SU-DHL-6 (cell line): ENCODE results near the gene SNCB.

Experiments
- H2AFZ ChIP-seq: fragments of 200-600 bp; sonication (generic); 2 replicates; pipeline ENCODE4 v1.6.1; 2014; ENCODE audit warnings: low read depth, mild to moderate bottlenecking, moderate library complexity, mixed read lengths, antibody characterized with exemption, low read length; ENCODE audit not compliant: severe bottlenecking
- H3F3A ChIP-seq: fragments of 200-600 bp; shearing (Covaris generic); 2 replicates; pipeline ENCODE4 v1.6.0; 2016; ENCODE audit warnings: antibody characterized with exemption, mild to moderate bottlenecking; ENCODE audit not compliant: insufficient read depth
- H3K27ac ChIP-seq: fragments of 200-600 bp; sonication (generic); 2 replicates; pipeline ENCODE4 v1.5.1; 2016; ENCODE audit warnings: low read depth, mild to moderate bottlenecking, low read length, moderate library complexity, mixed read lengths
- H3K27me3 ChIP-seq: fragments of 200-600 bp; sonication (generic), shearing (Covaris generic); 2 replicates; pipeline ENCODE4 v1.6.0; 2014; ENCODE audit warnings: mild to moderate bottlenecking, low read length
- H3K36me3 ChIP-seq: fragments of 200-600 bp; sonication (generic); 2 replicates; pipeline ENCODE4 v1.6.1; 2014; ENCODE audit warnings: mild to moderate bottlenecking, low read length, mixed read lengths
- H3K4me2 ChIP-seq: fragments of 300-600, 200-600 bp; shearing (Covaris generic), sonication (generic); 2 replicates; pipeline ENCODE4 v1.6.0; 2014; ENCODE audit warnings: low read length, low read depth, mild to moderate bottlenecking; ENCODE audit not compliant: poor library complexity, severe bottlenecking
- H3K4me3 ChIP-seq: fragments of 200-600 bp; sonication (generic); 2 replicates; pipeline ENCODE4 v1.5.1; 2014; ENCODE audit warnings: antibody characterized with exemption, low read length, mild to moderate bottlenecking, mixed read lengths; ENCODE audit not compliant: insufficient read depth, poor library complexity, severe bottlenecking
- H3K79me2 ChIP-seq: fragments of 200-600 bp; sonication (generic); 2 replicates; pipeline ENCODE4 v1.6.1; 2014; ENCODE audit warnings: mild to moderate bottlenecking, low read length, moderate library complexity; ENCODE audit not compliant: insufficient read depth
- H3K9ac ChIP-seq: fragments of 200-600 bp; sonication (generic); 2 replicates; pipeline ENCODE4 v1.7.0; 2014; ENCODE audit warnings: mild to moderate bottlenecking, low read length
- H3K9me2 ChIP-seq: fragments of 200-600 bp; sonication (generic); replicated peaks from 2 replicates; pipeline ENCODE4 v1.6.1; 2014; ENCODE audit warnings: low read length; ENCODE audit not compliant: insufficient read depth
- H3K9me3 ChIP-seq: fragments of 200-600 bp; sonication (generic); 2 replicates; pipeline ENCODE4 v1.6.1; 2014; ENCODE audit warnings: low read length, mixed read lengths; ENCODE audit not compliant: insufficient read depth
- H4K20me1 ChIP-seq: fragments of 200-600 bp; sonication (generic); 2 replicates; pipeline ENCODE4 v1.6.1; 2014; ENCODE audit warnings: low read depth, mild to moderate bottlenecking, antibody characterized with exemption, low read length, moderate library complexity, mixed read lengths
- CTCF ChIP-seq: fragments of 200-600 bp; sonication (generic); IDR thresholded peaks from one replicate; pipeline ENCODE4 v1.5.1; 2017; ENCODE audit warnings: antibody characterized with exemption, mild to moderate bottlenecking, low read length, moderate library complexity; ENCODE audit not compliant: insufficient read depth, poor library complexity, severe bottlenecking
- EZH2phosphoT487 ChIP-seq: fragments of 200-600 bp; sonication (generic), shearing (Covaris generic); conservative IDR thresholded peaks from 2 replicates; pipeline ENCODE4 v1.6.1; 2018; ENCODE audit warnings: mild to moderate bottlenecking, antibody characterized with exemption, low read length, moderate library complexity, mixed read lengths

The SNCB gene

GRCh38 chr5:176625966-176626875, 4.1 kb downstream of the SNCB start:
- Histone ChIP-seq H3K27ac (no peak overlapping the region), H3K27me3 (no peaks in the 10 kb centered on the region), H4K20me1 (no peaks in the 10 kb centered on the region), H3K9me2 (no peaks in the 10 kb centered on the region), H3K9ac (no peak overlapping the region), H3K4me3 (no peak overlapping the region), H3K9me3 (no peaks in the 10 kb centered on the region), H3K4me2 (no peak overlapping the region), H2AFZ (no peak overlapping the region), H3K79me2 (no peaks in the 10 kb centered on the region), H3K36me3 (no peaks in the 10 kb centered on the region), H3F3A (no peaks in the 10 kb centered on the region)
- no peak for TF ChIP-seq EZH2phosphoT487

GRCh38 chr5:176625512-176625911, 4.8 kb downstream of the SNCB start:
- Histone ChIP-seq H3K4me3 (no peak overlapping the region), H2AFZ (no peak overlapping the region), H3K36me3 (no peaks in the 10 kb centered on the region), H4K20me1 (no peaks in the 10 kb centered on the region), H3K27ac (no peak overlapping the region), H3K9ac (no peak overlapping the region), H3K9me3 (no peaks in the 10 kb centered on the region), H3K4me2 (no peak overlapping the region), H3F3A (no peaks in the 10 kb centered on the region), H3K27me3 (no peaks in the 10 kb centered on the region), H3K79me2 (no peaks in the 10 kb centered on the region), H3K9me2 (no peaks in the 10 kb centered on the region)
- TF ChIP-seq CTCF: no peak
- TF ChIP-seq EZH2phosphoT487: no peak

GRCh38 chr5:176624938-176625337, 5.4 kb downstream of the SNCB start:
- Histone ChIP-seq H3K9me3 (no peaks in the 10 kb centered on the region), H3K4me3 (no peak overlapping the region), H3K4me2 (no peak overlapping the region), H4K20me1 (no peaks in the 10 kb centered on the region), H3K9ac (no peak overlapping the region), H3K36me3 (no peaks in the 10 kb centered on the region), H3K27me3 (no peaks in the 10 kb centered on the region), H2AFZ (no peak overlapping the region), H3F3A (no peaks in the 10 kb centered on the region), H3K79me2 (no peaks in the 10 kb centered on the region), H3K9me2 (no peaks in the 10 kb centered on the region), H3K27ac (no peak overlapping the region)
- TF ChIP-seq EZH2phosphoT487 (no peak), CTCF (no peak)

GRCh38 chr5:176624142-176624541, 6.2 kb downstream of the SNCB start:
- Histone ChIP-seq H3K36me3 (no peaks in the 10 kb centered on the region), H3K9ac (no peak overlapping the region), H3K4me3 (no peak overlapping the region), H4K20me1 (no peaks in the 10 kb centered on the region), H2AFZ (no peak overlapping the region), H3F3A (no peaks in the 10 kb centered on the region), H3K79me2 (no peaks in the 10 kb centered on the region), H3K9me3 (no peaks in the 10 kb centered on the region), H3K27ac (no peak overlapping the region), H3K4me2 (no peak overlapping the region), H3K27me3 (no peaks in the 10 kb centered on the region), H3K9me2 (no peaks in the 10 kb centered on the region)
- TF ChIP-seq EZH2phosphoT487: no peak
- TF ChIP-seq CTCF: no peak
